Measurements from ENCODE around the gene KCTD17.

KCTD17 gene

GRCh38 chr22:37080438-37080837 lies 28.9 kb downstream of the KCTD17 start:
- DNase-seq (ENCODE audit: low spot score), result peak; percentile 33

DNA sequence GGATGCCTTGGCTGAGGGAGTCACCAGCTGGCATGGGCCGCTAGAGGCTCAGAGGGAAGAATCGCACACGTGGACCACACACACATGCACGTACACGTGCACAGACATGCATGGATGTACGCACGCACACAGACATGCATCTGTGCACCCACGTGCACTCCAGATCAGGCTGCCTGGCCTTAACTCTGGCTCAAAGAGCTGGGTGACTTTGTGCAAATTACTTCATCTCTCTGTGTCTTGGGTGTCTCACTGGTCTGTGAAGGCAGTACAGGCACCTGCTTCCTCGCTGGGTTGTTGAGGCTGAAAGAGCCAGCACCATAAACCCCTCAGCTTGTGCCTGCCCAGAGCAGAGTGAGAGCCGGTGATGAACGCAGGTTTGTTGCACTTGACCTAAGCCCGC lies 29.3 kb downstream of the KCTD17 start:
- DNase-seq (ENCODE audit: low spot score), result no peak

GRCh38 chr22:37082251-37082873 lies 30.8 kb downstream of the KCTD17 start:
- DNase-seq (ENCODE audit: low spot score), result peak; percentile 58

GRCh38 chr22:37083914-37084313 lies 32.4 kb downstream of the KCTD17 start:
- DNase-seq (ENCODE audit: low spot score), result no peak

- DNase-seq (ENCODE audit: low spot score), result no peak
Observed at GRCh38 chr22:37084385-37084784, 32.8 kb downstream of the KCTD17 start.

DNA sequence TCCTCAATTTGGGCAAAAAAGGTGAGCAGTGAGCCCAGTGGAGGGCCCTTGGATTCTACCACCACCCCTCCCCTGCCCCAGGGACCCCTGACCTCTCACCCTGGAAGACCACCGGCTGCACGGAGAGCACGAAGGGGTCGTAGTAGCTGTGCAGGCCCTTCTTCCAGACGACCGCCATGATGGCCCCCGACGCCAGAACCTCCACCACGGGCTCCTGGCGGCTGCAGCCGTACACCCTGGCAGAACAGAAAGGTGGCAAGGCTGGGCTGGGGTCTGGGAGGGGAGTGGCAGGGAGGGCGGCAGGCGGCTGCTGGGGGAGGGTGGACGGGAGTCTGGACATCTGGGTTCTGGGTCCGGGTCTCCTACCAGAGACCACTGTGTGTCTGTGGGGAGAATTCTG lies 34.6 kb downstream of the KCTD17 start:
- no peak for DNase-seq (ENCODE audit: low spot score)

DNA sequence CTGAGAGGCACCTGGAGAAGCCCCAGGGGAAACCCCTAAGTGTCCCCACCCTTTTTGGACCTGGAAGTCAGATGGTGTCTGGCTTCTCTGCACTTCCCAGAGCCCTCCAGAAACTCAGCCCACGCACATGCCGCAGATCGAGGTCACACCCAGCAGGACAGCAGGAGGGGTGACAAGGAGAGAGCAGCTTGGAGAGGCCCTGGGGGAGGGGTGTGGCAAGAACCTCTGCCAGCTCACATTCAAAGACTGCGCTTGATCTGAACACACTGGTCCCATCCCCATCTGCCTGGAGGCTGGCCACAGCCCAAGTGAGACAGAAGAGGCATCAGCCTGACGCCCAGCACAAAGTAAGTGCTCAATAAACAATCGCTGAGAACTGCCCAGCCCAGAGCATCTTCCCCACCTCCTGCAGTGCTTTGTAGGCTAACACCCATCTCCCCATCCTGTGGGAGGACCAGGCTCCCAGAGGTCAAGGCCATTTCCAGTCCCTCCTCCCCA lies 36.6 kb downstream of the KCTD17 start:
- no peak for DNase-seq (ENCODE audit: low spot score)

DNA sequence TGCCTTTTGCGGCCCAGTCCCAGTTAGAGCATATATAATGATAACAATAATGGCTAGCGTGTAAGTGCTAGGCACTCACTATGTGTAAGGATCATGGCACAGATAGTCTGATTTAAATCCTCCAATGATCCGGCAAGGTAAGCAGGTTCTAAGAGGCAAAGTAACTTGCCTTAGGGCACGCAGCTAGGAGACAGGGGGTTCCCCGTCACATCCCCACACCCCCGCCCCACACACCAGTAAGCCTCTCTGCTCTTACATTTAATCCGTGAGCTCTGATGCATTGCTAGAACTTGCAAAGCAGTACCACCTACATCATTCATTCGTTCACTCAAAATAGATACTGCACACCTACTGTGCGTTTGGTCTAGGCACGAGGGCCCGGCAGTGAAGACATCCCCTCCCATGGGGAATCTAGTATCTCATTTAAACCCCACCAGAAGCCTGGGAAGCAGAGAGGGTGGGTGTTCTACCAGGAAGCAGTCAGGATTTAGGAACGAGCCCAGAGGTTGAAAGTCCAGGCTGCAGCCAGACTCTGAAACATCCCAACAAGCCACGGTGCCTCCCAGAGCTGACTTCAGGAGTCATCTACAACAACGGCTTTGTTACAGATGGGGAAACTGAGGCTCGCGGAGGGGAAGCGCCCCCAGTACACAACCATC lies 37.3 kb downstream of the KCTD17 start:
- DNase-seq (ENCODE audit: low spot score), result no peak

GRCh38 chr22:37089434-37089833 lies 37.9 kb downstream of the KCTD17 start:
- no peak for DNase-seq (ENCODE audit: low spot score)

GRCh38 chr22:37090920-37091695 lies 39.6 kb downstream of the KCTD17 start:
- no peak for DNase-seq (ENCODE audit: low spot score)

- no peak for DNase-seq (ENCODE audit: low spot score)
Observed at GRCh38 chr22:37091994-37092393, 40.5 kb downstream of the KCTD17 start.

- DNase-seq (ENCODE audit: low spot score), result no peak
Observed at GRCh38 chr22:37092997-37093396, 41.5 kb downstream of the KCTD17 start.

DNA sequence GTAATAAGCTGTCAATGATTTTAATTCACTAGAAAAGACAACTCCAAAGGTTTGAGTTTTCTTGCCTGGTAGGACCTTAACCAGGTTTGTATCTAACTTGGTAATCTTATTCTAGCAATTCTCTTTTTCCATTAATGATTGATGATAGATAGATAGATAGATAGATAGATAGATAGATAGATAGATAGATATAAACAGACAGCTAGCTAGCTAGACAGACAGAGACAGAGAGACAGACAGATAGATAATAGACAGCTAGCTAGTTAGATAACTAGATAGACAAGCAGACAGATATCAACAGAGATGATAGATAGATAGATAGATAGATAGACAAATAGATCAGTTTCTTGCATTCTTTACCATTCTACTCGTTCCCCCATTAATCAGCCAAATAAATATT lies 42.7 kb downstream of the KCTD17 start:
- DNase-seq (ENCODE audit: low spot score), result no peak

DNA sequence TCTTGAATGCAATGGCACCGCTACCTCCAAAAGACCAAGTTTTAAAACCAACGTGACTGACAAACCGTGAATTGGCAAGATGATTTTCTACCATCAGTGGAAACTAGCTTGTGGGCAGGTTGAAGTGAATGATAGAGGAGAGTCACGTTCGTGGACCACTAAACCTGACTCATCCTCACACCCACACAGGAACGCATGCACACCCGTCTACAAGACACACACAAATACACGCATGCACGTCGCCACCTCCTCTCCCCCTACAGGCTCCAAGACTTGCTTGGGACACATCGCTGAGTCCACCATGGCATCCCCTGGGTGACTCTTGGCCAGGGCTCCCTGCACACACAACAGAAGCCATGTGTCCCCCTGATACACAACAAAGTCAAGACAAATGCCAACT lies 43.6 kb downstream of the KCTD17 start:
- DNase-seq (ENCODE audit: low spot score), result peak; percentile 31

- no peak for DNase-seq (ENCODE audit: low spot score)
Observed at GRCh38 chr22:37097346-37097745, 45.8 kb downstream of the KCTD17 start.

DNA sequence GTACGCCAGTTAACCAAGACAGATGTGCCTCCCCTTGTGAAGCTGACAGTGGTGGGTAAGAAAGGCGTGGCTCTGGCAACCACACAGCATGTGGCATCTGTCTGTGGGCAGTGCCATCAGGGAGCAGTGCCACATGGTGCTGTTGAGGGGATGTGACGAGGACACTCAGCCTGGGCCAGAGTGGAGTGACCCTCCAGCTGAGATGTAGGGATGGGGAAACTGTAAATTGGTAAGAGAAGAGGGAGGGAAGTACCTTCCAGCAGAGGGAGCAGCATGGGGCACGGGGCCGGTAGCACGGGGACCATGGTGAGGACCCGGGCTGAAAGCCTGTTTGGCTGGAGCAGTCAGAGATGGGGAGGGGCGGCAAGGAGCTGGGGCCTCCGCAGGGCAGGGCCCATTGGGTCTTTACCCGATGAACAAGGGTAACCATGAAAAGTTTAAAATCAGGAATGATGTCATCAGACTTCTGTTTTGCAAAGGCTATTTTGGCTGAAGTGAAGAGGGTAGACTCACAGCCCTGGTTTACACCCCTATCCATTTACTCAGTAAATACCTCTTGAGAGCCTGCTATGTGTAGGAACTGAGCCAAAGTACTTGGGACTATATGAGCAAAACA lies 47.5 kb downstream of the KCTD17 start:
- DNase-seq (ENCODE audit: low spot score), result no peak

DNA sequence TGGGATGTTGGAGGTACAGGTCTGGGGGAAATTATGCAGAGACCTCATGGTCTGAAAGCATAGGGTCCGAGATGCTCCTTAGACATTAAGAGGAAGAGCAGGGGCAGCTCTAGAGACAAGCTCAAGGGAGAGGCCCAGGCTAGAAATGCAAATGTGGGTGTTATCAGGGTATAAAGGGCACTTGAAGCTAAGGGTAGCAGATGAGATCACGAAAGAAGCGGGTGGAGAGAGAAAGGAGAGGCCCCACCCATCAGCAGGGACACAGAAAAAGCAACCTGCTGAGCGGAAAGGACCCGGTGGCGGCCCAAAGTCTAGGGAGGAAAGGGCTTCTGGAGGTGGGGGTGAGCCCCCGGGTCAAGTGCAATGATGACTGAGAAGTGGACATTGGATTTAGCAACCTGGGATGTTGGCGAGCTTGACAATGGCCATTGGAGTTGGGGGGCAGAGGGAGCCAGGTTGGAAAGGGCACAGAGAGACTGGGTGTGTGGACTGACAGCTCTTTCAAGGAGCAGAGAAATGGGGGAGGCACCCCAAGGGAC lies 49.1 kb downstream of the KCTD17 start:
- DNase-seq (ENCODE audit: low spot score), result no peak

- no peak for DNase-seq (ENCODE audit: low spot score)
Observed at GRCh38 chr22:37101311-37102066, 49.9 kb downstream of the KCTD17 start.

DNA sequence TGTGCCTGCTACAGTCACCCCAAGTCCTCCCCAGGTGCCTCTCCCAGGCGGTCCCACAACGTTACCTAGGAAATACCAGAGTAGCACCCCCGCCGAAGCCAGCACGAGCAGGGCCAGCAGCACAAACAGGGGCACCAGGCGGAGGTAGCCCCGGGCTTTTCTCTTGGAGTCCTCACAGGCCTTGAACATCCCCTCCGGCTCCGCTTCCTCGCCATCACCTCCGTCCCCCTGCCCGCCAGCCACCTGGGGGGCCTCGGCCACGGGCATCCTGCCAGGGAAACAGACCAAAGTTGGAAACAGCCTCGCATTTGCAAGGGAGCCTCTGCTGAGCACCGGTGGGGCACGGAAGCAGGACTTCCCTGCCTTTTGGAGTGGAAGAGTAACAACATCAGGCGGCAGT lies 51.6 kb downstream of the KCTD17 start:
- no peak for DNase-seq (ENCODE audit: low spot score)

GRCh38 chr22:37103656-37104452 lies 52.3 kb downstream of the KCTD17 start:
- no peak for DNase-seq (ENCODE audit: low spot score)

DNA sequence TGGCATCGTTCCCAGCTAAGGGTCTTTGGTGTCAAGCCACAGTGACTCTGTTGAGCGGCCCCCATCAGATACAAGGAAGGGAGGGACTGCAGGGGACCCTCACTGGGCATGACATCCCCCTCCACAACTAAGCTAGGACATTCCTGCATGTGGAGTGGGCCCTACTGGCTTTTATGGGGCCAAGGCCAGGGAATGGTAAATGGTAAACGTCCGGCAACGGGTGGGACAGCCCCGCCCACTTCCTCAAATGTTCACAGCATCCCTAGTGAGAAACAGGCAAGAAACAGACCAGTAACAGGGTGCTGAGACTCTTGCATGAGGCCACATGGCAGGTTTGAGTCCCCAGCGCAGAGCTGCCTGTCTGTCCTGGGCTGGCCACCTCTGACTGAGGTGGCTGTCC lies 53.6 kb downstream of the KCTD17 start:
- DNase-seq (ENCODE audit: low spot score), result no peak
